PC-9 (cell line): ENCODE results near the gene KIF18A. TPM values are rescaled to one million over a fixed set of nuclear protein-coding genes. Genes with fewer than 3 reads are reported as not detected.

ENCODE experiments used
- BruUV-seq: library from RNA; stranded (reverse); fragments of 400-500 nt; replicated peaks from 2 replicates; lab custom pipeline; 2021; lab: Mats Ljungman, UMichigan
- CTCF ChIA-PET: fragments of 300-600 bp; sonication (Branson Sonifier 250); formaldehyde crosslinking; loops from one replicate; lab custom pipeline; 2022; ENCODE audit warnings: antibody characterized with exemption; lab: Charles Lee
- POLR2A ChIA-PET: fragments of 300-600 bp; sonication (Branson Sonifier 250); formaldehyde crosslinking; loops from one replicate; lab custom pipeline; 2022; ENCODE audit warnings: antibody characterized with exemption; ENCODE audit not compliant: unreplicated experiment; lab: Charles Lee
- DNase-seq, 2 experiments: peaks; one replicate each; pipeline versions ENCODE4 v3.0.0 to v3.0.0-alpha.2; 2015 to 2022; ENCODE audit warnings: mixed read lengths in 1 of 2
- H2AFZ ChIP-seq: fragments of 200-600 bp; sonication (generic); 2 replicates; pipeline ENCODE4 v1.8.1; 2017; ENCODE audit warnings: antibody characterized with exemption
- H3F3A ChIP-seq: fragments of 200-600 bp; sonication (generic); 2 replicates; pipeline ENCODE4 v1.8.1; 2017; ENCODE audit warnings: antibody characterized with exemption, mild to moderate bottlenecking, low read depth; ENCODE audit not compliant: insufficient read depth
- H3K27ac ChIP-seq: fragments of 200-600 bp; sonication (generic); 2 replicates; pipeline ENCODE4 v1.6.1; 2016; ENCODE audit warnings: mixed run types
- H3K27me3 ChIP-seq: fragments of 200-600 bp; sonication (generic); 2 replicates; pipeline ENCODE4 v1.6.1; 2016; ENCODE audit warnings: low read depth, mixed run types; ENCODE audit not compliant: insufficient read depth
- H3K36me3 ChIP-seq: fragments of 200-600 bp; sonication (generic); 2 replicates; pipeline ENCODE4 v1.6.1; 2016; ENCODE audit warnings: low read depth, mixed run types
- H3K4me1 ChIP-seq: fragments of 200-600 bp; sonication (generic); replicated peaks from 2 replicates; pipeline ENCODE4 v1.6.1; 2016; ENCODE audit warnings: mixed run types; ENCODE audit not compliant: insufficient read depth
- H3K4me2 ChIP-seq: fragments of 200-600 bp; sonication (generic); 2 replicates; pipeline ENCODE4 v1.6.1; 2017; ENCODE audit warnings: mixed run types
- H3K4me3 ChIP-seq: fragments of 200-600 bp; sonication (generic); 2 replicates; pipeline ENCODE4 v1.6.1; 2016; ENCODE audit warnings: mixed run types
- H3K79me2 ChIP-seq: fragments of 200-600 bp; sonication (generic); 2 replicates; pipeline ENCODE4 v1.6.1; 2017; ENCODE audit warnings: low read depth, mixed run types
- H3K9me2 ChIP-seq: fragments of 200-600 bp; sonication (generic); 2 replicates; pipeline ENCODE4 v1.8.1; 2017; ENCODE audit warnings: mild to moderate bottlenecking; ENCODE audit not compliant: insufficient read depth
- H3K9me3 ChIP-seq: fragments of 200-600 bp; sonication (generic); 2 replicates; pipeline ENCODE4 v1.8.1; 2016; ENCODE audit warnings: low read depth; ENCODE audit not compliant: insufficient read depth
- H4K20me1 ChIP-seq: fragments of 200-600 bp; sonication (generic); 2 replicates; pipeline ENCODE4 v1.8.1; 2017; ENCODE audit not compliant: insufficient read depth
- EZH2 ChIP-seq: fragments of 200-600 bp; sonication (generic); IDR thresholded peaks from 2 replicates; pipeline ENCODE4 v1.8.0; 2017; ENCODE audit warnings: antibody characterized with exemption, low read depth
- intact Hi-C: fragments of 100-400 bp; cut with micrococcal nuclease; formaldehyde crosslinking; loops from one replicate; pipeline ENCODE4 v1.10.0; 2022; ENCODE audit not compliant: unreplicated experiment
- total RNA-seq: library from RNA; stranded (reverse); gene quantifications from 2 replicates; pipeline ENCODE4 v1.2.3, GENCODE V29; 2021
- TF ChIP-seq, protein P1 (sequence below): fragments of 200-600 bp; sonication (generic); conservative IDR thresholded peaks from 2 replicates; pipeline ENCODE4 v1.6.1; 2017; ENCODE audit warnings: mixed run types, antibody characterized with exemption, mild to moderate bottlenecking, moderate library complexity

Gene KIF18A
- total RNA-seq, 1 experiment from 2014 or later: 31.1 TPM

DNA sequence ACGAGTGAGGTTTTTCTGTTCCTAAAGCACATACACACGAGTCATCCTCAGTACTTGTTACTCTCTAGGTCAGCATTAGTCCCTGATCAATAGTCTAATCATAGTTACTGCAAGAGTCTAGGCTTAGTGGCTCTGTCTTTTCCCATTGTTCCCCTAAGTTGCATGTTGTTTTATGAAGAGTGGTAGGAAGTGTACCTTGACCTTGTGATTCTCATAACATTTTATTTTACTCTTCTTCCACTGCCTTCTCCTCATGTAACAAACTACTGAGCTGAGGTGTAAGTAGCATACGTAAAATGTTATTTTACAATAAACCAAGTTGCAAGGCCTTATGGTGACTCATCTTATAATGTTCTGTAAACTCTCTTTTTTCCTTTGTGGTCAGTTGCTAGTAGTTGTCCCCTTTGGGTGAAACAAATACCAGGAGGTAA, 15.2 kb upstream of the KIF18A start:
- H3K79me2 ChIP-seq: no peaks in the 10 kb centered on the region
- no TSS peak for BruUV-seq
- TF ChIP-seq, protein P1, sequence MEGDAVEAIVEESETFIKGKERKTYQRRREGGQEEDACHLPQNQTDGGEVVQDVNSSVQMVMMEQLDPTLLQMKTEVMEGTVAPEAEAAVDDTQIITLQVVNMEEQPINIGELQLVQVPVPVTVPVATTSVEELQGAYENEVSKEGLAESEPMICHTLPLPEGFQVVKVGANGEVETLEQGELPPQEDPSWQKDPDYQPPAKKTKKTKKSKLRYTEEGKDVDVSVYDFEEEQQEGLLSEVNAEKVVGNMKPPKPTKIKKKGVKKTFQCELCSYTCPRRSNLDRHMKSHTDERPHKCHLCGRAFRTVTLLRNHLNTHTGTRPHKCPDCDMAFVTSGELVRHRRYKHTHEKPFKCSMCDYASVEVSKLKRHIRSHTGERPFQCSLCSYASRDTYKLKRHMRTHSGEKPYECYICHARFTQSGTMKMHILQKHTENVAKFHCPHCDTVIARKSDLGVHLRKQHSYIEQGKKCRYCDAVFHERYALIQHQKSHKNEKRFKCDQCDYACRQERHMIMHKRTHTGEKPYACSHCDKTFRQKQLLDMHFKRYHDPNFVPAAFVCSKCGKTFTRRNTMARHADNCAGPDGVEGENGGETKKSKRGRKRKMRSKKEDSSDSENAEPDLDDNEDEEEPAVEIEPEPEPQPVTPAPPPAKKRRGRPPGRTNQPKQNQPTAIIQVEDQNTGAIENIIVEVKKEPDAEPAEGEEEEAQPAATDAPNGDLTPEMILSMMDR: no peak
- TF ChIP-seq EZH2: no peak
- no peaks in the 10 kb centered on the region for H3F3A ChIP-seq
- no peak overlapping the region for H3K27ac ChIP-seq
- H3K9me2 ChIP-seq: no peaks in the 10 kb centered on the region
- no peak overlapping the region for H2AFZ ChIP-seq
- no peak for DNase-seq
- H4K20me1 ChIP-seq: peaks cover 3% of the 10 kb centered on the region; the same call in 1 of the 2 replicates
- no peaks in the 10 kb centered on the region for H3K27me3 ChIP-seq
- H3K36me3 ChIP-seq: no peaks in the 10 kb centered on the region; the same call in 1 of the 2 replicates
- CTCF ChIA-PET: no interaction called here
- POLR2A ChIA-PET: interaction anchor here (1.1 kb wide), 1 partner anchor 15 kb away, joined by 10 read pairs; the partner anchor contains the start of genes KIF18A and METTL15
- intact Hi-C loops: no loop called here
- H3K4me2 ChIP-seq: no peak overlapping the region
- H3K4me1 ChIP-seq: no peaks in the 10 kb centered on the region
- no peak overlapping the region for H3K4me3 ChIP-seq
- no peaks in the 10 kb centered on the region for H3K9me3 ChIP-seq

DNA sequence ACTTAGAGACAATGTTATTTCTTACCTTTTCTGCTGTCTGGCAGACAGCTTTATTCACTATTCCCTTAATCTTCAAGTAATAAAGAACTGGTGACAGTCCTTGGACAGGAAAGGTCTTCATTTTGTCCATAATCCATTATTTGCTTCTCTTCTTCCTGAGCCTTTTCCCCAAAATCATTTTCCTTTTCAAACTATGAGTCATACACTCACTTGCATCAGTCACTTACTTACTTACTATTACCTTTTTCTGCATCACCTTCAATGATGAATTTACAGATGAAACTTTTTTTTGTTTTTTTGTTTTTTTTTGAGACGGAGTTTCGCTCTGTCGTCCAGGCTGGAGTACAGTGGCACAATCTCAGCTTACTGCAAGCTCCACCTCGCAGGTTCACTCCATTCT, 9.8 kb upstream of the KIF18A start:
- Histone ChIP-seq H3K36me3 (0 out of 2 replicates have a peak, but pooled peaks cover 8% of the 10 kb centered on the region), H3K27ac (no peak overlapping the region), H3K27me3 (no peaks in the 10 kb centered on the region), H4K20me1 (peaks cover 3% of the 10 kb centered on the region; the same call in 1 of the 2 replicates), H2AFZ (no peak overlapping the region), H3K9me2 (no peaks in the 10 kb centered on the region), H3K79me2 (peaks cover 1% of the 10 kb centered on the region; the same call in 1 of the 2 replicates), H3K4me2 (no peak overlapping the region), H3F3A (no peaks in the 10 kb centered on the region), H3K9me3 (no peaks in the 10 kb centered on the region), H3K4me1 (no peaks in the 10 kb centered on the region), H3K4me3 (no peak overlapping the region)
- TF ChIP-seq, protein P1: no peak
- TF ChIP-seq EZH2: no peak
- no TSS peak for BruUV-seq
- CTCF ChIA-PET: no interaction called here
- intact Hi-C loops: no loop called here
- POLR2A ChIA-PET: no interaction called here
- DNase-seq: no peak

DNA sequence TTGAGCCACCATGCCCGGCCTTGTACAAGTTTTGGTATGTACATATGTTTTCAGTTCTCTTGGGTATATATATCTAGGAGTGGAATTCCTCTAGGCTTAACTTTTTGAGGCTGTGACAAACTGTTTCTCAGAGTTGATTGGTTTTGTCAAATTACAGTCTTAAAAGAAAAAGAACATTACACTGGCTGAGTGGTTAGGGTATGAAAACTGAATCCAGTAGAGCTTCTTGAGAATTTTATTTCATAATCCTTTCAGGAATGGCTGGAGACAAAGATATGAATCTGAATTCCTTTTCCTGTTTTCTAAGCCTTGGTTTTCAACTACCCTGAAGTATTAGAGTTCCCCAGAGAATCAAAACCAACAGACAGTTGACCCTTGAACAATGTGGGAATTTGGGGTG, 6.8 kb upstream of the KIF18A start:
- intact Hi-C loops: no loop called here
- DNase-seq: no peak
- TF ChIP-seq, protein P1: no peak
- TF ChIP-seq EZH2: no peak
- ChIA-PET POLR2A (no interaction called here), CTCF (no interaction called here)
- no TSS peak for BruUV-seq
- no peak overlapping the region for H3K27ac ChIP-seq
- H2AFZ ChIP-seq: no peak overlapping the region
- H3K79me2 ChIP-seq: peaks cover 26% of the 10 kb centered on the region
- H3K4me3 ChIP-seq: no peak overlapping the region
- H3K27me3 ChIP-seq: no peaks in the 10 kb centered on the region
- H3K9me2 ChIP-seq: no peaks in the 10 kb centered on the region
- no peak overlapping the region for H3K4me2 ChIP-seq
- H3K4me1 ChIP-seq: peaks cover 8% of the 10 kb centered on the region
- H3F3A ChIP-seq: no peaks in the 10 kb centered on the region
- H3K9me3 ChIP-seq: no peaks in the 10 kb centered on the region
- no peaks in the 10 kb centered on the region for H4K20me1 ChIP-seq
- H3K36me3 ChIP-seq: 0 out of 2 replicates have a peak, but pooled peaks cover 8% of the 10 kb centered on the region
